Common myeloid progenitor, CD34-positive (primary cell): Measurements from ENCODE around the gene PCDHGA6.
"Not testable (repeated sequence)": the region's sequence is repeated elsewhere in the genome, so short reads cannot be mapped to it uniquely, and the experiment has no call there.

Experiments used
- CTCF ChIA-PET: fragments of 350-600 bp; sonication (Branson Sonifier 250); formaldehyde crosslinking; loops from one replicate; lab custom pipeline; 2021; ENCODE audit warnings: antibody characterized with exemption; lab: Charles Lee
- POLR2A ChIA-PET: fragments of 350-600 bp; sonication (Branson Sonifier 250); formaldehyde crosslinking; loops from one replicate; lab custom pipeline; 2021; ENCODE audit warnings: antibody characterized with exemption; lab: Charles Lee
- DNase-seq, 3 donors: peaks; one replicate each; pipeline versions ENCODE4 v3.0.0 to v3.0.0-alpha.2; 2013
- H3K27ac ChIP-seq, 2 experiments: 1 replicate in 1 of 2; 2 replicates in 1 of 2; pipeline ENCODE4 v1.7.0; 2013; ENCODE audit warnings: inconsistent platforms in 2 of 2, low read length in 2 of 2, mild to moderate bottlenecking in 2 of 2, low read depth in 1 of 2, moderate library complexity in 1 of 2; ENCODE audit not compliant: severe bottlenecking in 2 of 2, insufficient read depth in 1 of 2, poor library complexity in 1 of 2
- H3K27me3 ChIP-seq, 5 experiments: replicated peaks in 2 of 5; 1 replicate in 3 of 5; 2 replicates in 2 of 5; pipeline versions ENCODE4 v1.6.1 to v1.7.0; 2013; ENCODE audit warnings: low read length in 4 of 5, mild to moderate bottlenecking in 2 of 5, moderate library complexity in 2 of 5, inconsistent platforms in 1 of 5; ENCODE audit not compliant: insufficient read depth in 5 of 5, control insufficient read depth in 4 of 5
- H3K36me3 ChIP-seq, 4 experiments: 1 replicate in 2 of 4; 2 replicates in 2 of 4; pipeline versions ENCODE4 v1.6.1 to v1.7.0; 2013; ENCODE audit warnings: low read length in 3 of 4, control low read depth in 1 of 4, mild to moderate bottlenecking in 1 of 4; ENCODE audit not compliant: control insufficient read depth in 4 of 4, insufficient read depth in 4 of 4
- H3K4me1 ChIP-seq, 4 experiments: 1 replicate in 3 of 4; 2 replicates in 1 of 4; pipeline versions ENCODE4 v1.6.1 to v1.7.1; 2013; ENCODE audit warnings: low read length in 3 of 4, mild to moderate bottlenecking in 3 of 4, control low read depth in 1 of 4, inconsistent platforms in 1 of 4, moderate library complexity in 1 of 4; ENCODE audit not compliant: control insufficient read depth in 4 of 4, insufficient read depth in 4 of 4; ENCODE audit errors: control extremely low read depth in 1 of 4
- H3K4me3 ChIP-seq, 7 experiments: 1 replicate in 4 of 7; 2 replicates in 3 of 7; pipeline versions ENCODE4 v1.5.1 to v1.7.0; 2013; ENCODE audit warnings: mild to moderate bottlenecking in 7 of 7, low read length in 6 of 7, moderate library complexity in 6 of 7, inconsistent platforms in 2 of 7, low read depth in 2 of 7, control low read depth in 1 of 7; ENCODE audit not compliant: insufficient read depth in 4 of 7, control insufficient read depth in 1 of 7; ENCODE audit errors: extremely low read depth in 1 of 7
- H3K9me3 ChIP-seq, 5 experiments: 1 replicate in 4 of 5; 2 replicates in 1 of 5; pipeline versions ENCODE4 v1.6.1 to v1.7.1; 2013; ENCODE audit warnings: low read length in 4 of 5, mild to moderate bottlenecking in 2 of 5, inconsistent platforms in 1 of 5, low read depth in 1 of 5, moderate library complexity in 1 of 5; ENCODE audit not compliant: control insufficient read depth in 4 of 5, insufficient read depth in 2 of 5; ENCODE audit errors: control extremely low read depth in 1 of 5
- WGBS: methylation state at CpG from one replicate; pipeline ENCODE4 v1.1.5; 2013; ENCODE audit not compliant: insufficient coverage; 5-methylcytosine and 5-hydroxymethylcytosine counted together

Gene PCDHGA6

GRCh38 chr5:141369994-141370848 lies 3.5 kb upstream of the PCDHGA6 start, which contains the start of gene PCDHGB3:
Gene PCDHGB3 (plus strand): TSS chr5:141370242. CDS start chr5:141370395, 153 bp downstream.
- POLR2A ChIA-PET, result no interaction called here

GRCh38 chr5:141371572-141372475 lies 1.9 kb upstream of the PCDHGA6 start:
- Histone ChIP-seq H3K4me1 (peaks cover 0 to 6% (median under 1%) of the 10 kb centered on the region in 4 experiments), H3K27me3 (peaks cover 9 to 81% (median 22%) of the 10 kb centered on the region in 5 experiments), H3K9me3 (peaks cover 11 to 70% (median 57%) of the 10 kb centered on the region in 5 experiments), H3K4me3 (no peak overlapping the region), H3K27ac (no peak overlapping the region), H3K36me3 (peaks cover 0 to 5% (median 0%) of the 10 kb centered on the region in 4 experiments)
- ChIA-PET POLR2A (no interaction called here), CTCF (interaction anchor here (0.8 to 3.1 kb wide), 6 partner anchors 9 to 186 kb away, joined by 3 to 17 read pairs (median 10); partner anchors contain the start of genes PCDHGB2, PCDHGB5 and PCDHGB6)
- WGBS, result 30% methylated on average over 69 of the region's 69 CpGs
- no peak for DNase-seq

More at GRCh38 chr5:141369994-141370848, 3.5 kb upstream of the PCDHGA6 start, which contains the start of gene PCDHGB3:
- H3K27ac ChIP-seq, result no peak within 1 kb of the TSS
- peak; percentile 65 to 85 (median 80) for DNase-seq
- CTCF ChIA-PET, result interaction anchor here (0.9 to 3.1 kb wide), 21 partner anchors 10 to 197 kb away, joined by 3 to 17 read pairs (median 4); partner anchors contain the start of genes PCDHGA10, PCDHGA11, PCDHGA12 and PCDHGA4
- peaks cover 13 to 82% (median 23%) of the 10 kb centered on the region in 5 experiments for H3K27me3 ChIP-seq
- peaks cover 0 to 6% (median under 1%) of the 10 kb centered on the region in 4 experiments for H3K4me1 ChIP-seq
- peaks cover 0 to 12% (median 0%) of the 10 kb centered on the region in 4 experiments for H3K36me3 ChIP-seq
- peak within 1 kb of the TSS; percentile 40 to 78 (median 59) for H3K4me3 ChIP-seq
- WGBS, result 16% methylated on average over 32 of the region's 32 CpGs
- peaks cover 14 to 75% (median 59%) of the 10 kb centered on the region in 5 experiments for H3K9me3 ChIP-seq

GRCh38 chr5:141374627-141375026 lies 936 bp downstream of the PCDHGA6 start:
- peaks cover 9 to 78% (median 22%) of the 10 kb centered on the region in 5 experiments for H3K27me3 ChIP-seq
- CTCF ChIA-PET, result interaction anchor here (0.7 to 1.0 kb wide), 2 partner anchors 11 to 14 kb away, joined by 3 to 5 read pairs; partner anchors contain the start of genes PCDHGA5 and PCDHGB2
- H3K9me3 ChIP-seq, result peaks cover 13 to 80% (median 64%) of the 10 kb centered on the region in 5 experiments
- peaks cover 0 to 6% (median under 1%) of the 10 kb centered on the region in 4 experiments for H3K4me1 ChIP-seq
- POLR2A ChIA-PET, result no interaction called here
- 55% methylated on average over 12 of the region's 14 CpGs for WGBS
- H3K27ac ChIP-seq, result no peak overlapping the region
- peaks cover 0 to 5% (median 0%) of the 10 kb centered on the region in 4 experiments for H3K36me3 ChIP-seq
- no peak overlapping the region for H3K4me3 ChIP-seq
- DNase-seq, result no peak

DNA sequence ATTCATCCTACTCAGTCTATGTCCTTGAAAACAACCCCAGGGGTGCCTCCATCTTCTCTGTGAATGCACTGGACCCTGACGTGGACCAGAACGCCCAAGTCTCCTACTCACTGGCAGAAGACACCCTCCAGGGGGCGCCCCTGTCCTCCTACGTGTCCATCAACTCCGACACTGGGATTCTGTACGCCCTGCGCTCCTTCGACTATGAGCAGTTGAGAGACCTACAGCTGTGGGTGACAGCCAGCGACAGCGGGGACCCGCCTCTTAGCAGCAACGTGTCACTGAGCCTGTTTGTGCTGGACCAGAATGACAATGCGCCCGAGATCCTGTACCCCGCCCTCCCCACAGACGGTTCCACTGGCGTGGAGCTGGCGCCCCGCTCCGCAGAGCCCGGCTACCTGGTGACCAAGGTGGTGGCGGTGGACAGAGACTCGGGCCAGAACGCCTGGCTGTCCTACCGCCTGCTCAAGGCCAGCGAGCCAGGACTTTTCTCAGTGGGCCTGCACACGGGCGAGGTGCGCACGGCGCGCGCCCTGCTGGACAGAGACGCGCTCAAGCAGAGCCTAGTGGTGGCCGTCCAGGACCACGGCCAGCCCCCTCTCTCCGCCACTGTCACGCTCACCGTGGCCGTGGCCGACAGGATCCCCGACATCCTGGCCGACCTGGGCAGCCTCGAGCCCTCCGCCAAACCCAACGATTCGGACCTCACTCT lies 1.9 kb downstream of the PCDHGA6 start:
- H3K27ac ChIP-seq, H3K4me3 ChIP-seq, POLR2A ChIA-PET, H3K36me3 ChIP-seq, DNase-seq, H3K4me1 ChIP-seq: not testable (repeated sequence)
- CTCF ChIA-PET, result interaction anchor here (0.6 kb wide), 1 partner anchor 764 kb away, joined by 3 read pairs; no protein-coding TSS in a partner anchor
- Histone ChIP-seq H3K9me3 (peaks cover 13 to 77% (median 62%) of the 10 kb centered on the region in 5 experiments), H3K27me3 (peaks cover 9 to 71% (median 19%) of the 10 kb centered on the region in 5 experiments)
- WGBS, result 38% methylated on average over 17 of the region's 48 CpGs

- Histone ChIP-seq H3K4me1 (no peaks in the 10 kb centered on the region), H3K27me3 (peaks cover 6 to 57% (median 28%) of the 10 kb centered on the region in 5 experiments), H3K4me3 (peak within 1 kb of the TSS in 6 of 7 experiments; percentile 16 to 63 (median 51)), H3K36me3 (no peaks in the 10 kb centered on the region), H3K9me3 (peaks cover 3 to 62% (median 39%) of the 10 kb centered on the region in 5 experiments), H3K27ac (no peak within 1 kb of the TSS)
- CTCF ChIA-PET, result interaction anchor here (0.7 to 1.5 kb wide), 4 partner anchors 14 to 181 kb away, joined by 3 to 5 read pairs (median 4); partner anchors contain the start of gene TAF7
- peak in 2 of 3 donors; percentile 54 to 58 for DNase-seq
- 6% methylated on average over 31 of the region's 37 CpGs for WGBS
- POLR2A ChIA-PET, result no interaction called here
Measured at GRCh38 chr5:141382469-141383294, 9.0 kb downstream of the PCDHGA6 start, which contains the start of gene PCDHGA7. Gene PCDHGA7 (plus strand): TSS chr5:141382742. CDS start chr5:141382900, 158 bp downstream.
